ENCODE results near the gene CDX1.

- TF ChIP-seq CTCF (conservative IDR thresholded peaks at IDR 0.05; ENCODE audit: low read depth, low read length) (no peak), EZH2phosphoT487 (IDR thresholded peaks at IDR 0.05; ENCODE audit: borderline replicate concordance, low read length) (no peak)
Measured at GRCh38 chr5:150142185-150142958, 24.2 kb upstream of the CDX1 start.
